Measurements from ENCODE around the gene HECTD2.

DNA sequence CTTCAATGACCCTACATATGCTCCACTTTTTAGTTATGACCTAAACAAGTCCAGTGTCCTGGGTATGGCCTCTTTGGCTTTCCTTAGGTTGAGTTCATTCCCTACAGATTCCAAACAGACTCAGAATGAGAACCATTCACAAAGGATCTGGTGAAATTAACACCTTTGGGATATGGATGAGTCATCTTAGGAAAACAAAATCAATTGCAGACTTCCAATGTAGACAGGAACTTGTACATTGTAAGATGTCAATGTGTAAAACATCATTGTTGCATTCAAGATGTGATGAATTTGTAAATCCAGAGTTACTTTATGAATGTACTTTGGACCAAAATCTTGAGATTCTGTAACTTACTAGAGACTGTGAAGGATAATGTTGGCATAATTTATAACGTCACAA, 43.4 kb upstream of the HECTD2 start:
- TF ChIP-seq, protein P1, sequence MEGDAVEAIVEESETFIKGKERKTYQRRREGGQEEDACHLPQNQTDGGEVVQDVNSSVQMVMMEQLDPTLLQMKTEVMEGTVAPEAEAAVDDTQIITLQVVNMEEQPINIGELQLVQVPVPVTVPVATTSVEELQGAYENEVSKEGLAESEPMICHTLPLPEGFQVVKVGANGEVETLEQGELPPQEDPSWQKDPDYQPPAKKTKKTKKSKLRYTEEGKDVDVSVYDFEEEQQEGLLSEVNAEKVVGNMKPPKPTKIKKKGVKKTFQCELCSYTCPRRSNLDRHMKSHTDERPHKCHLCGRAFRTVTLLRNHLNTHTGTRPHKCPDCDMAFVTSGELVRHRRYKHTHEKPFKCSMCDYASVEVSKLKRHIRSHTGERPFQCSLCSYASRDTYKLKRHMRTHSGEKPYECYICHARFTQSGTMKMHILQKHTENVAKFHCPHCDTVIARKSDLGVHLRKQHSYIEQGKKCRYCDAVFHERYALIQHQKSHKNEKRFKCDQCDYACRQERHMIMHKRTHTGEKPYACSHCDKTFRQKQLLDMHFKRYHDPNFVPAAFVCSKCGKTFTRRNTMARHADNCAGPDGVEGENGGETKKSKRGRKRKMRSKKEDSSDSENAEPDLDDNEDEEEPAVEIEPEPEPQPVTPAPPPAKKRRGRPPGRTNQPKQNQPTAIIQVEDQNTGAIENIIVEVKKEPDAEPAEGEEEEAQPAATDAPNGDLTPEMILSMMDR (IDR thresholded peaks at IDR 0.05): no peak
- TF ChIP-seq, protein P2, sequence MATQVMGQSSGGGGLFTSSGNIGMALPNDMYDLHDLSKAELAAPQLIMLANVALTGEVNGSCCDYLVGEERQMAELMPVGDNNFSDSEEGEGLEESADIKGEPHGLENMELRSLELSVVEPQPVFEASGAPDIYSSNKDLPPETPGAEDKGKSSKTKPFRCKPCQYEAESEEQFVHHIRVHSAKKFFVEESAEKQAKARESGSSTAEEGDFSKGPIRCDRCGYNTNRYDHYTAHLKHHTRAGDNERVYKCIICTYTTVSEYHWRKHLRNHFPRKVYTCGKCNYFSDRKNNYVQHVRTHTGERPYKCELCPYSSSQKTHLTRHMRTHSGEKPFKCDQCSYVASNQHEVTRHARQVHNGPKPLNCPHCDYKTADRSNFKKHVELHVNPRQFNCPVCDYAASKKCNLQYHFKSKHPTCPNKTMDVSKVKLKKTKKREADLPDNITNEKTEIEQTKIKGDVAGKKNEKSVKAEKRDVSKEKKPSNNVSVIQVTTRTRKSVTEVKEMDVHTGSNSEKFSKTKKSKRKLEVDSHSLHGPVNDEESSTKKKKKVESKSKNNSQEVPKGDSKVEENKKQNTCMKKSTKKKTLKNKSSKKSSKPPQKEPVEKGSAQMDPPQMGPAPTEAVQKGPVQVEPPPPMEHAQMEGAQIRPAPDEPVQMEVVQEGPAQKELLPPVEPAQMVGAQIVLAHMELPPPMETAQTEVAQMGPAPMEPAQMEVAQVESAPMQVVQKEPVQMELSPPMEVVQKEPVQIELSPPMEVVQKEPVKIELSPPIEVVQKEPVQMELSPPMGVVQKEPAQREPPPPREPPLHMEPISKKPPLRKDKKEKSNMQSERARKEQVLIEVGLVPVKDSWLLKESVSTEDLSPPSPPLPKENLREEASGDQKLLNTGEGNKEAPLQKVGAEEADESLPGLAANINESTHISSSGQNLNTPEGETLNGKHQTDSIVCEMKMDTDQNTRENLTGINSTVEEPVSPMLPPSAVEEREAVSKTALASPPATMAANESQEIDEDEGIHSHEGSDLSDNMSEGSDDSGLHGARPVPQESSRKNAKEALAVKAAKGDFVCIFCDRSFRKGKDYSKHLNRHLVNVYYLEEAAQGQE (IDR thresholded peaks at IDR 0.05; ENCODE audit: insufficient read depth in 1 of 2, low read depth in 2 of 2, low read length in 1 of 2): no peak
